Measurements from ENCODE around the gene LGALS4. TPM values are rescaled to one million over a fixed set of nuclear protein-coding genes. Genes with fewer than 3 reads are reported as not detected.
"Not testable (repeated sequence)": the region's sequence is repeated elsewhere in the genome, so short reads cannot be mapped to it uniquely, and the experiment has no call there.

The LGALS4 gene
- total RNA-seq, 6 experiments from 2014 or later = 21.0 to 376 (median 186) TPM

- Histone ChIP-seq H3K27ac (peak overlapping the region; percentile 93 to 99 (median 96)), H3K27me3 (no peaks in the 10 kb centered on the region), H3K9me3 (no peaks in the 10 kb centered on the region), H3K36me3 (peaks cover 2 to 34% (median 24%) of the 10 kb centered on the region in 4 donors), H3K4me3 (no peak overlapping the region), H3K4me1 (peaks cover 0 to 72% (median 35%) of the 10 kb centered on the region in 4 donors)
- ATAC-seq = no peak
- TF ChIP-seq POLR2A (IDR thresholded peaks at IDR 0.05) (no peak), CTCF (IDR thresholded peaks at IDR 0.05) (no peak)
- no peak for DNase-seq
- intact Hi-C loops (cut with DNase I) = no loop called here
- WGBS (ENCODE audit: insufficient coverage, low coverage, low lambda C conversion rate, missing lambda C conversion rate) = 90% methylated on average over 7 of the region's 7 CpGs
Observed at GRCh38 chr19:38833092-38833425, 20.3 kb upstream of the LGALS4 start.

- ATAC-seq (peak; percentile 53 to 78 (median 70)), DNase-seq (peak; percentile 84 to 96 (median 91))
- TF ChIP-seq POLR2A (IDR thresholded peaks at IDR 0.05) (peak; percentile 77), CTCF (IDR thresholded peaks at IDR 0.05) (no peak)
- peaks cover 0 to 54% (median 26%) of the 10 kb centered on the region in 4 donors for H3K4me1 ChIP-seq
- peak overlapping the region; percentile 50 to 86 (median 71) for H3K4me3 ChIP-seq
- no peaks in the 10 kb centered on the region for H3K27me3 ChIP-seq
- intact Hi-C loops (cut with DNase I) = no loop called here
- peaks cover 0 to 26% (median 13%) of the 10 kb centered on the region in 4 donors for H3K36me3 ChIP-seq
- no peaks in the 10 kb centered on the region for H3K9me3 ChIP-seq
- peak overlapping the region; percentile 93 to 99 (median 96) for H3K27ac ChIP-seq
- 3% methylated on average over 13 of the region's 16 CpGs for WGBS (ENCODE audit: insufficient coverage, low coverage, low lambda C conversion rate, missing lambda C conversion rate)
Observed at GRCh38 chr19:38831142-38831605, 18.4 kb upstream of the LGALS4 start.

GRCh38 chr19:38830039-38830733 is 17.4 kb upstream of the LGALS4 start:
- Histone ChIP-seq H3K27me3 (no peaks in the 10 kb centered on the region), H3K27ac (peak overlapping the region; percentile 93 to 99 (median 96)), H3K4me3 (peak overlapping the region in 2 of 3 donors; percentile 71 to 86), H3K36me3 (peaks cover 0 to 25% (median 8%) of the 10 kb centered on the region in 4 donors), H3K4me1 (peaks cover 0 to 46% (median 21%) of the 10 kb centered on the region in 4 donors), H3K9me3 (no peaks in the 10 kb centered on the region)
- intact Hi-C loops (cut with DNase I) = no loop called here
- DNase-seq (no peak), ATAC-seq (peak in 1 of 4 donors; percentile 17)
- TF ChIP-seq POLR2A (IDR thresholded peaks at IDR 0.05) (no peak), CTCF (IDR thresholded peaks at IDR 0.05) (no peak)
- WGBS (ENCODE audit: insufficient coverage, low coverage, low lambda C conversion rate, missing lambda C conversion rate) = 19% methylated on average over 4 of the region's 4 CpGs

- intact Hi-C loops (cut with DNase I); DNase-seq; H3K9me3 ChIP-seq; H3K27me3 ChIP-seq; ATAC-seq; H3K4me3 ChIP-seq: not testable (repeated sequence)
- H3K27ac ChIP-seq = peak overlapping the region in 2 of 3 donors; percentile 93 to 96
- H3K36me3 ChIP-seq = peaks cover 0 to 25% (median 8%) of the 10 kb centered on the region in 4 donors
- H3K4me1 ChIP-seq = peaks cover 0 to 42% (median 20%) of the 10 kb centered on the region in 4 donors
- peak in 1 of 4 donors; percentile 23 for TF ChIP-seq CTCF (IDR thresholded peaks at IDR 0.05)
- WGBS (ENCODE audit: insufficient coverage, low coverage, low lambda C conversion rate, missing lambda C conversion rate) = 56% methylated on average over 7 of the region's 7 CpGs
Observed at GRCh38 chr19:38829203-38829602, 16.5 kb upstream of the LGALS4 start.

Measured in right lobe of liver (tissue), 6 donors.